IPS-15b (cell line): Measurements from ENCODE around the gene ANXA2.
"Not testable (repeated sequence)": the region's sequence is repeated elsewhere in the genome, so short reads cannot be mapped to it uniquely, and the experiment has no call there.

ENCODE experiments used
- H3K27me3 ChIP-seq: one replicate; pipeline ENCODE4 v1.6.1; 2013; ENCODE audit warnings: low read length; ENCODE audit not compliant: control insufficient read depth, insufficient read depth
- H3K36me3 ChIP-seq: one replicate; pipeline ENCODE4 v1.6.1; 2013; ENCODE audit warnings: low read length; ENCODE audit not compliant: control insufficient read depth, insufficient read depth
- H3K4me1 ChIP-seq: one replicate; pipeline ENCODE4 v1.6.1; 2013; ENCODE audit warnings: mild to moderate bottlenecking, low read length; ENCODE audit not compliant: control insufficient read depth, insufficient read depth
- H3K4me3 ChIP-seq: one replicate; pipeline ENCODE4 v1.5.1; 2013; ENCODE audit warnings: low read depth, low read length
- H3K9ac ChIP-seq: one replicate; pipeline ENCODE4 v1.6.1; 2013; ENCODE audit warnings: low read depth, mild to moderate bottlenecking, low read length
- H3K9me3 ChIP-seq: one replicate; pipeline ENCODE4 v1.6.1; 2013; ENCODE audit warnings: mild to moderate bottlenecking, low read length; ENCODE audit not compliant: control insufficient read depth, insufficient read depth

ANXA2 gene

GRCh38 chr15:60359738-60360137 lies 38.0 kb downstream of the ANXA2 start:
- not testable (repeated sequence) for H3K9me3 ChIP-seq, H3K9ac ChIP-seq, H3K4me3 ChIP-seq, H3K4me1 ChIP-seq, H3K27me3 ChIP-seq
- peaks cover 12% of the 10 kb centered on the region for H3K36me3 ChIP-seq

GRCh38 chr15:60358935-60359682 lies 38.7 kb downstream of the ANXA2 start:
- Histone ChIP-seq H3K4me1 (no peaks in the 10 kb centered on the region), H3K27me3 (no peaks in the 10 kb centered on the region), H3K36me3 (peaks cover 10% of the 10 kb centered on the region), H3K4me3 (no peak overlapping the region), H3K9ac (no peak overlapping the region), H3K9me3 (no peaks in the 10 kb centered on the region)

GRCh38 chr15:60356832-60357231 lies 41.0 kb downstream of the ANXA2 start:
- Histone ChIP-seq H3K9ac (no peak overlapping the region), H3K4me3 (no peak overlapping the region), H3K27me3 (no peaks in the 10 kb centered on the region), H3K36me3 (peaks cover 15% of the 10 kb centered on the region), H3K9me3 (no peaks in the 10 kb centered on the region), H3K4me1 (no peaks in the 10 kb centered on the region)

- Histone ChIP-seq H3K36me3 (peaks cover 23% of the 10 kb centered on the region), H3K9me3 (no peaks in the 10 kb centered on the region), H3K9ac (no peak overlapping the region), H3K4me3 (no peak overlapping the region), H3K27me3 (no peaks in the 10 kb centered on the region), H3K4me1 (no peaks in the 10 kb centered on the region)
These were observed 42.5 kb downstream of the ANXA2 start for GRCh38 chr15:60355148-60355857.

GRCh38 chr15:60353245-60353920 lies 44.4 kb downstream of the ANXA2 start:
- H3K9me3 ChIP-seq: no peaks in the 10 kb centered on the region
- H3K4me3 ChIP-seq: no peak overlapping the region
- H3K4me1 ChIP-seq: no peaks in the 10 kb centered on the region
- H3K27me3 ChIP-seq: no peaks in the 10 kb centered on the region
- peaks cover 23% of the 10 kb centered on the region for H3K36me3 ChIP-seq
- no peak overlapping the region for H3K9ac ChIP-seq

GRCh38 chr15:60352525-60352924 lies 45.3 kb downstream of the ANXA2 start:
- Histone ChIP-seq H3K4me1 (peaks cover 6% of the 10 kb centered on the region), H3K9me3 (no peaks in the 10 kb centered on the region), H3K4me3 (no peak overlapping the region), H3K9ac (no peak overlapping the region), H3K36me3 (peaks cover 23% of the 10 kb centered on the region), H3K27me3 (no peaks in the 10 kb centered on the region)

- Histone ChIP-seq H3K4me3 (no peak overlapping the region), H3K4me1 (peaks cover 6% of the 10 kb centered on the region), H3K9me3 (no peaks in the 10 kb centered on the region), H3K9ac (no peak overlapping the region), H3K27me3 (no peaks in the 10 kb centered on the region), H3K36me3 (peaks cover 27% of the 10 kb centered on the region)
These were observed 46.7 kb downstream of the ANXA2 start for GRCh38 chr15:60351066-60351465.

GRCh38 chr15:60350108-60350507 lies 47.7 kb downstream of the ANXA2 start:
- Histone ChIP-seq H3K4me1 (peaks cover 6% of the 10 kb centered on the region), H3K27me3 (no peaks in the 10 kb centered on the region), H3K9me3 (no peaks in the 10 kb centered on the region), H3K9ac (no peak overlapping the region), H3K36me3 (peaks cover 25% of the 10 kb centered on the region), H3K4me3 (no peak overlapping the region)

GRCh38 chr15:60349589-60349988 lies 48.2 kb downstream of the ANXA2 start:
- Histone ChIP-seq H3K27me3 (no peaks in the 10 kb centered on the region), H3K9ac (no peak overlapping the region), H3K4me3 (no peak overlapping the region), H3K9me3 (no peaks in the 10 kb centered on the region), H3K4me1 (peaks cover 6% of the 10 kb centered on the region), H3K36me3 (peaks cover 25% of the 10 kb centered on the region)

GRCh38 chr15:60347480-60348049 lies 50.2 kb downstream of the ANXA2 start:
- no peaks in the 10 kb centered on the region for H3K27me3 ChIP-seq
- no peak overlapping the region for H3K9ac ChIP-seq
- peaks cover 20% of the 10 kb centered on the region for H3K36me3 ChIP-seq
- peaks cover 12% of the 10 kb centered on the region for H3K4me1 ChIP-seq
- H3K4me3 ChIP-seq: no peak overlapping the region
- no peaks in the 10 kb centered on the region for H3K9me3 ChIP-seq

GRCh38 chr15:60346653-60347052 lies 51.1 kb downstream of the ANXA2 start:
- Histone ChIP-seq H3K36me3 (peaks cover 14% of the 10 kb centered on the region), H3K4me1 (peaks cover 12% of the 10 kb centered on the region), H3K9me3 (no peaks in the 10 kb centered on the region), H3K9ac (no peak overlapping the region), H3K4me3 (no peak overlapping the region), H3K27me3 (no peaks in the 10 kb centered on the region)
